Duodenal mucosa (tissue), 2 donors: ENCODE results near the gene FBRSL1.
"Not testable (repeated sequence)": the region's sequence is repeated elsewhere in the genome, so short reads cannot be mapped to it uniquely, and the experiment has no call there.

Source experiments
- H3K27ac ChIP-seq: one replicate; pipeline ENCODE4 v1.7.0; 2013; ENCODE audit warnings: low read depth, low read length
- H3K27me3 ChIP-seq, 2 donors: one replicate each; pipeline ENCODE4 v1.7.0; 2013; ENCODE audit warnings: low read length in 2 of 2, control low read depth in 1 of 2; ENCODE audit not compliant: insufficient read depth in 2 of 2, control insufficient read depth in 1 of 2
- H3K36me3 ChIP-seq, 2 donors: one replicate each; pipeline ENCODE4 v1.7.0; 2013; ENCODE audit warnings: low read length in 2 of 2, control low read depth in 1 of 2; ENCODE audit not compliant: insufficient read depth in 2 of 2, control insufficient read depth in 1 of 2
- H3K4me1 ChIP-seq, 2 donors: one replicate each; pipeline ENCODE4 v1.7.0; 2013; ENCODE audit warnings: low read length in 2 of 2, control low read depth in 1 of 2; ENCODE audit not compliant: insufficient read depth in 2 of 2, control insufficient read depth in 1 of 2
- H3K4me3 ChIP-seq, 2 donors: one replicate each; pipeline ENCODE4 v1.7.0; 2013; ENCODE audit warnings: low read length in 2 of 2, low read depth in 1 of 2
- H3K9ac ChIP-seq, 2 donors: one replicate each; pipeline ENCODE4 v1.7.0; 2013; ENCODE audit warnings: low read length in 2 of 2, low read depth in 1 of 2
- H3K9me3 ChIP-seq, 2 donors: one replicate each; pipeline ENCODE4 v1.7.0; 2013; ENCODE audit warnings: low read length in 2 of 2, control low read depth in 1 of 2; ENCODE audit not compliant: control insufficient read depth in 1 of 2

Gene FBRSL1

GRCh38 chr12:132530447-132530846, 40.5 kb downstream of the FBRSL1 start:
- peaks cover 0 to 9% of the 10 kb centered on the region in 2 donors for H3K36me3 ChIP-seq
- no peak overlapping the region for H3K27ac ChIP-seq
- no peak overlapping the region for H3K9ac ChIP-seq
- H3K4me3 ChIP-seq, result no peak overlapping the region
- H3K27me3 ChIP-seq, result no peaks in the 10 kb centered on the region
- no peaks in the 10 kb centered on the region for H3K4me1 ChIP-seq
- H3K9me3 ChIP-seq, result no peaks in the 10 kb centered on the region

- Histone ChIP-seq H3K9me3 (peaks cover 0 to 1% of the 10 kb centered on the region in 2 donors), H3K4me3 (no peak overlapping the region), H3K4me1 (no peaks in the 10 kb centered on the region), H3K36me3 (peaks cover 0 to 9% of the 10 kb centered on the region in 2 donors), H3K27me3 (no peaks in the 10 kb centered on the region), H3K27ac (no peak overlapping the region), H3K9ac (no peak overlapping the region)
Measured at GRCh38 chr12:132530851-132531250, 40.9 kb downstream of the FBRSL1 start.

GRCh38 chr12:132532711-132533583, 43.0 kb downstream of the FBRSL1 start:
- not testable (repeated sequence) for H3K27ac ChIP-seq, H3K9me3 ChIP-seq, H3K4me1 ChIP-seq, H3K9ac ChIP-seq, H3K27me3 ChIP-seq, H3K4me3 ChIP-seq, H3K36me3 ChIP-seq

- no peaks in the 10 kb centered on the region for H3K4me1 ChIP-seq
- H3K27me3 ChIP-seq, result no peaks in the 10 kb centered on the region
- no peak overlapping the region for H3K27ac ChIP-seq
- H3K9me3 ChIP-seq, result peaks cover 0 to 6% of the 10 kb centered on the region in 2 donors
- H3K4me3 ChIP-seq, result no peak overlapping the region
- peaks cover 0 to 9% of the 10 kb centered on the region in 2 donors for H3K36me3 ChIP-seq
- no peak overlapping the region for H3K9ac ChIP-seq
Measured at GRCh38 chr12:132533584-132533958, 43.6 kb downstream of the FBRSL1 start.

- no peaks in the 10 kb centered on the region for H3K27me3 ChIP-seq
- no peak overlapping the region for H3K9ac ChIP-seq
- peaks cover 0 to 9% of the 10 kb centered on the region in 2 donors for H3K36me3 ChIP-seq
- no peaks in the 10 kb centered on the region for H3K4me1 ChIP-seq
- H3K9me3 ChIP-seq, result peaks cover 0 to 6% of the 10 kb centered on the region in 2 donors
- H3K27ac ChIP-seq, result no peak overlapping the region
- H3K4me3 ChIP-seq, result no peak overlapping the region
Measured at GRCh38 chr12:132534076-132534475, 44.1 kb downstream of the FBRSL1 start.

- H3K4me3 ChIP-seq, result no peak overlapping the region
- no peaks in the 10 kb centered on the region for H3K27me3 ChIP-seq
- H3K27ac ChIP-seq, result no peak overlapping the region
Measured at GRCh38 chr12:132535019-132535418, 45.1 kb downstream of the FBRSL1 start.

GRCh38 chr12:132536102-132536876, 46.3 kb downstream of the FBRSL1 start:
- Histone ChIP-seq H3K9ac (no peak overlapping the region), H3K9me3 (peaks cover 0 to 6% of the 10 kb centered on the region in 2 donors), H3K27me3 (no peaks in the 10 kb centered on the region), H3K36me3 (peaks cover 0 to 4% of the 10 kb centered on the region in 2 donors), H3K4me1 (no peaks in the 10 kb centered on the region), H3K27ac (no peak overlapping the region), H3K4me3 (no peak overlapping the region)

More at GRCh38 chr12:132535019-132535418, 45.1 kb downstream of the FBRSL1 start:
- Histone ChIP-seq H3K36me3 (peaks cover 0 to 7% of the 10 kb centered on the region in 2 donors), H3K9me3 (peaks cover 0 to 6% of the 10 kb centered on the region in 2 donors), H3K9ac (no peak overlapping the region), H3K4me1 (no peaks in the 10 kb centered on the region)

GRCh38 chr12:132537049-132537448, 47.1 kb downstream of the FBRSL1 start:
- Histone ChIP-seq H3K27ac (no peak overlapping the region), H3K9me3 (peaks cover 0 to 6% of the 10 kb centered on the region in 2 donors), H3K4me3 (no peak overlapping the region), H3K4me1 (no peaks in the 10 kb centered on the region), H3K27me3 (no peaks in the 10 kb centered on the region), H3K9ac (no peak overlapping the region), H3K36me3 (peaks cover 0 to under 1% of the 10 kb centered on the region in 2 donors)

- peaks cover 0 to 6% of the 10 kb centered on the region in 2 donors for H3K9me3 ChIP-seq
- H3K4me3 ChIP-seq, result no peak overlapping the region
- H3K27ac ChIP-seq, result no peak overlapping the region
- H3K27me3 ChIP-seq, result no peaks in the 10 kb centered on the region
- no peaks in the 10 kb centered on the region for H3K4me1 ChIP-seq
- H3K36me3 ChIP-seq, result no peaks in the 10 kb centered on the region
- no peak overlapping the region for H3K9ac ChIP-seq
Measured at GRCh38 chr12:132537836-132538662, 48.1 kb downstream of the FBRSL1 start.
